ENCODE measurements around the gene C1orf53. TPM values are rescaled to one million over a fixed set of nuclear protein-coding genes. Genes with fewer than 3 reads are reported as not detected.

The C1orf53 gene
- total and polyA plus RNA-seq, 8 donors = 1.5 to 8.9 (median 3.1) TPM

GRCh38 chr1:197902131-197902453 lies 338 bp upstream of the C1orf53 start:
- H3K9me3 ChIP-seq = no peaks in the 10 kb centered on the region
- TF ChIP-seq, protein P1, sequence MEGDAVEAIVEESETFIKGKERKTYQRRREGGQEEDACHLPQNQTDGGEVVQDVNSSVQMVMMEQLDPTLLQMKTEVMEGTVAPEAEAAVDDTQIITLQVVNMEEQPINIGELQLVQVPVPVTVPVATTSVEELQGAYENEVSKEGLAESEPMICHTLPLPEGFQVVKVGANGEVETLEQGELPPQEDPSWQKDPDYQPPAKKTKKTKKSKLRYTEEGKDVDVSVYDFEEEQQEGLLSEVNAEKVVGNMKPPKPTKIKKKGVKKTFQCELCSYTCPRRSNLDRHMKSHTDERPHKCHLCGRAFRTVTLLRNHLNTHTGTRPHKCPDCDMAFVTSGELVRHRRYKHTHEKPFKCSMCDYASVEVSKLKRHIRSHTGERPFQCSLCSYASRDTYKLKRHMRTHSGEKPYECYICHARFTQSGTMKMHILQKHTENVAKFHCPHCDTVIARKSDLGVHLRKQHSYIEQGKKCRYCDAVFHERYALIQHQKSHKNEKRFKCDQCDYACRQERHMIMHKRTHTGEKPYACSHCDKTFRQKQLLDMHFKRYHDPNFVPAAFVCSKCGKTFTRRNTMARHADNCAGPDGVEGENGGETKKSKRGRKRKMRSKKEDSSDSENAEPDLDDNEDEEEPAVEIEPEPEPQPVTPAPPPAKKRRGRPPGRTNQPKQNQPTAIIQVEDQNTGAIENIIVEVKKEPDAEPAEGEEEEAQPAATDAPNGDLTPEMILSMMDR (IDR thresholded peaks at IDR 0.05) = no peak
- H3K27ac ChIP-seq = peak overlapping the region; percentile 85 to 89
- no peaks in the 10 kb centered on the region for H3K36me3 ChIP-seq
- peaks cover 0 to 5% of the 10 kb centered on the region in 2 donors for H3K4me1 ChIP-seq
- H3K4me3 ChIP-seq = peak overlapping the region; percentile 55 to 61
- DNase-seq = no peak
- peak; percentile 2 for ATAC-seq
- peaks cover 38 to 58% of the 10 kb centered on the region in 2 donors for H3K27me3 ChIP-seq
- intact Hi-C loops (cut with DNase I) = no loop called here

DNA sequence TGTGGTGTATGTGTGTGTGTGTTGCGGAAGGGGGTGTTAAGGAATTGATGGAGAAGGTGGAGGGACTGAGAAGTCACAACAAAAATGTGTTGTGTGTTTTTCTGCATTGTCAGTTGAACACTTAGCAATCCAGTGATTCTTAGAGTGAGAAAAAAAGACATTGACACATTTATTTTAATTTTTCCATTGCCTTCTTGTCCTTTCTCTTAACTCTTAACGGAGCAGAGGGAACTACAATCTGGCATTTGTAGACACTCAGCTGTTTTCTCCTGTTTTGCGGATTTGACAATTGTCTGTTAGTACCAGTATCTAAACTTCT lies 725 bp downstream of the C1orf53 start:
- H3K4me3 ChIP-seq = peak overlapping the region; percentile 55 to 61
- H3K27me3 ChIP-seq = peaks cover 47 to 65% of the 10 kb centered on the region in 2 donors
- peak; percentile 14 for ATAC-seq
- no peak for DNase-seq
- H3K4me1 ChIP-seq = peaks cover 0 to 5% of the 10 kb centered on the region in 2 donors
- intact Hi-C loops (cut with DNase I) = no loop called here
- TF ChIP-seq, protein P1 (IDR thresholded peaks at IDR 0.05) = no peak
- no peaks in the 10 kb centered on the region for H3K9me3 ChIP-seq
- H3K27ac ChIP-seq = peak overlapping the region; percentile 85 to 89
- H3K36me3 ChIP-seq = no peaks in the 10 kb centered on the region

DNA sequence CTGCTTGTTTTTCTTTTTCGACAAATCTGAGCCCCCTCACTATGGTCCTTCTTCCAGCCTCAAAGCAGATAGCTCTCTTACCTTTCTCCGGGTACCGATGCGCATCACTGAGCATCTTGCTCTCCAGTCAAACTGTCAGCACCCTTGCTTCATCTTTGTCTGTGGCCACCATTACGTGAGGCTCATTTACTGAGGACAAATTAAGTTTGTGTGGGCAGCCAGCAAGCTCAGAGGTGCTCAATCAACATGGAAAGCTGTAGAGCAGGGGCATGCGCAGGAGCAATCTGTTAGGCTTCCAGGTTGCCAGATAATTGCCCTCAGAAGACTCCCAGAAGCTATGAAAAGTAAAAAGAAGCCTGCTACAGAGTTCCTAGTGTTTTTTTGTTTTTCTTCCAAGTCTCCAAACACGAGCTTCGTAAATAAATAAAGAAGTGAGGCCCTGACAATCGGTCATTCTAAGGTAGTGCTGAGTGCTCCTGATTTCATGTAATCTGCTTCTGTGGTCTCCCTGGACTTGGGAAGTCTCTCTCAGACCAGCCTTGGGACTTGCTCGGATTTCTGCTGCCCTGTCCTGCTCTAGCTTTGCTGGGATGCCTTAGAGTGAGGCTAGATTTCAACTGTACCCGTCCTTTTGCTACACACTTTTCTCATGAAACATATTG lies 1.8 kb downstream of the C1orf53 start:
- Histone ChIP-seq H3K27me3 (peaks cover 59 to 76% of the 10 kb centered on the region in 2 donors), H3K4me3 (no peak overlapping the region), H3K27ac (no peak overlapping the region), H3K9me3 (no peaks in the 10 kb centered on the region), H3K36me3 (no peaks in the 10 kb centered on the region), H3K4me1 (peaks cover 0 to 5% of the 10 kb centered on the region in 2 donors)
- TF ChIP-seq, protein P1 (IDR thresholded peaks at IDR 0.05) = no peak
- intact Hi-C loops (cut with DNase I) = no loop called here
- DNase-seq (no peak), ATAC-seq (no peak)

- no peaks in the 10 kb centered on the region for H3K9me3 ChIP-seq
- no peak overlapping the region for H3K4me3 ChIP-seq
- TF ChIP-seq, protein P1 (IDR thresholded peaks at IDR 0.05) = no peak
- H3K4me1 ChIP-seq = peaks cover 1 to 10% of the 10 kb centered on the region in 2 donors
- DNase-seq (no peak), ATAC-seq (no peak)
- H3K27ac ChIP-seq = no peak overlapping the region
- H3K36me3 ChIP-seq = no peaks in the 10 kb centered on the region
- intact Hi-C loops (cut with DNase I) = no loop called here
- peaks cover 74 to 86% of the 10 kb centered on the region in 2 donors for H3K27me3 ChIP-seq
These were observed 3.4 kb downstream of the C1orf53 start for GRCh38 chr1:197905699-197906351.

DNA sequence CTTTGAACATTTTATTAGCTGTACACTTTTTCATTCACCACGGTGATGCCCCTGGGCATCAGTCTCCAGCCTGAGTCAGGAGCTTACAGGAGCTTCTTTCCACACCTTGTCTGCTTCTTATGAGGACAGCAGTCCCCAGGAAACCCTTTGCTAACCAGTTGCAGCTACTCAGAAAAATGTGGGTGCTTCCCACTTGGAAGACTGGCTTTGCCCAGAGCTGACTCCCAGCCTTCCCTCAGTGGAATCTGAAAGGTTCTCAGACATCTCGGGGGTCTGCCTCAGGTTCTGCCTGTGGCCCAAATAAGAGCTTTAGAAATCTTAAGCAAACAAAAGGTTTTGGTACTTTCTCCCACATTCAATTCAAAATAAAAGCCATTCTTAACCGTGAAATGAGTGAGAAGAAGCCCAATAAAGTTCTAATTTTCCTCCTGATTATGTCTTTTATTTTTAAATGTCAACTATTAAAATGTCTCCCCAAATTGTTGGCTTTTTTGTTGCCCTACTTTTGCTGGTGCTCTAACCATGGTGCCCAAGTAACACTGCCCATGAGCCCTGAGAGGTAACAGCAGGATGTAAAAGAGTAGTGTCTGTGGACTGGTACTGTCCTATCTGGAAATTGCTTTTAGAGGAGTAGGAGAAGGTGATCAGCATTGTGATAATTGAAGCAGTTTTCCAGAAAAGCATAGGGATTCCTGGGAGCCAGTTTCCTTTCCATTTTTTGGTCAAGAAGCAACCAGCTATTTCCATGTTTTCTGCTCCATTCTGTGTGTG lies 5.6 kb downstream of the C1orf53 start:
- H3K27me3 ChIP-seq = peaks cover 96 to 100% of the 10 kb centered on the region in 2 donors
- intact Hi-C loops (cut with DNase I) = no loop called here
- TF ChIP-seq, protein P1 (IDR thresholded peaks at IDR 0.05) = no peak
- DNase-seq (no peak), ATAC-seq (no peak)
- no peak overlapping the region for H3K27ac ChIP-seq
- no peaks in the 10 kb centered on the region for H3K9me3 ChIP-seq
- peaks cover 10 to 28% of the 10 kb centered on the region in 2 donors for H3K4me1 ChIP-seq
- no peaks in the 10 kb centered on the region for H3K36me3 ChIP-seq
- no peak overlapping the region for H3K4me3 ChIP-seq

Data from left lung (tissue), 10 donors.